Neural cell (in vitro differentiated cells): Measurements from ENCODE around the gene NEURL2.

Experiments
- CTCF ChIP-seq: fragments of 450-650 bp; IDR thresholded peaks from 2 replicates; pipeline ENCODE4 v1.5.1; 2014; ENCODE audit warnings: antibody characterized with exemption, mild to moderate bottlenecking, moderate library complexity; ENCODE audit not compliant: poor library complexity, severe bottlenecking
- EZH2 ChIP-seq: fragments of 200-600, 300-800 bp; shearing (Covaris generic), sonication (generic); IDR thresholded peaks from 2 replicates; pipeline ENCODE4 v1.6.1; 2014; ENCODE audit warnings: antibody characterized with exemption, low read length, borderline replicate concordance, mild to moderate bottlenecking; ENCODE audit not compliant: insufficient read depth, poor library complexity, severe bottlenecking
- RAD21 ChIP-seq: fragments of 450-650 bp; conservative IDR thresholded peaks from 2 replicates; pipeline ENCODE4 v1.6.1; 2014; ENCODE audit warnings: antibody characterized with exemption, mild to moderate bottlenecking, moderate library complexity

- TF ChIP-seq EZH2 (no peak), CTCF (no peak), RAD21 (no peak)
Observed at GRCh38 chr20:45940053-45940452, 49.0 kb upstream of the NEURL2 start.
